Trophoblast cell (in vitro differentiated cells and primary cell): ENCODE data around the gene PKD1.

Experiments used
- DNase-seq, 2 donors: peaks; one replicate each; pipeline ENCODE4 v3.0.0-alpha.2; 2016
- H2AFZ ChIP-seq: 2 replicates; pipeline ENCODE4 v1.6.1; 2013; ENCODE audit warnings: low read length, moderate library complexity, mild to moderate bottlenecking; ENCODE audit not compliant: insufficient read depth, poor library complexity
- H2AK5ac ChIP-seq: 2 replicates; pipeline ENCODE4 v1.6.1; 2013; ENCODE audit warnings: mild to moderate bottlenecking, low read length
- H2BK120ac ChIP-seq: 2 replicates; pipeline ENCODE4 v1.6.1; 2013; ENCODE audit warnings: low read length, mild to moderate bottlenecking, moderate library complexity; ENCODE audit not compliant: insufficient read depth, poor library complexity
- H2BK12ac ChIP-seq: 2 replicates; pipeline ENCODE4 v1.6.1; 2013; ENCODE audit warnings: mild to moderate bottlenecking, low read length, moderate library complexity
- H2BK5ac ChIP-seq: 2 replicates; pipeline ENCODE4 v1.6.1; 2013; ENCODE audit warnings: low read length, low read depth, moderate library complexity, mild to moderate bottlenecking; ENCODE audit not compliant: poor library complexity
- H3K14ac ChIP-seq: 2 replicates; pipeline ENCODE4 v1.6.1; 2013; ENCODE audit warnings: mild to moderate bottlenecking, low read length
- H3K18ac ChIP-seq: 2 replicates; pipeline ENCODE4 v1.6.1; 2013; ENCODE audit warnings: mild to moderate bottlenecking, low read length
- H3K23ac ChIP-seq: 2 replicates; pipeline ENCODE4 v1.6.1; 2013; ENCODE audit warnings: low read length
- H3K27ac ChIP-seq: 2 replicates; pipeline ENCODE4 v1.5.1; 2013; ENCODE audit warnings: low read depth, mild to moderate bottlenecking, inconsistent platforms, low read length, moderate library complexity
- H3K27me3 ChIP-seq: 2 replicates; pipeline ENCODE4 v1.6.1; 2013; ENCODE audit warnings: inconsistent platforms, mild to moderate bottlenecking, low read length, moderate library complexity; ENCODE audit not compliant: insufficient read depth
- H3K36me3 ChIP-seq, 2 experiments: 1 replicate in 1 of 2; 2 replicates in 1 of 2; pipeline ENCODE4 v1.6.1; 2013; ENCODE audit warnings: low read length in 2 of 2, mild to moderate bottlenecking in 2 of 2, moderate library complexity in 1 of 2; ENCODE audit not compliant: insufficient read depth in 2 of 2, control insufficient read depth in 1 of 2
- H3K4ac ChIP-seq: 2 replicates; pipeline ENCODE4 v1.6.1; 2013; ENCODE audit warnings: low read depth, mild to moderate bottlenecking, low read length, moderate library complexity
- H3K4me1 ChIP-seq, 2 experiments: 1 replicate in 1 of 2; 2 replicates in 1 of 2; pipeline ENCODE4 v1.6.1; 2013; ENCODE audit warnings: low read length in 2 of 2, mild to moderate bottlenecking in 2 of 2, moderate library complexity in 1 of 2; ENCODE audit not compliant: insufficient read depth in 2 of 2, control insufficient read depth in 1 of 2
- H3K4me2 ChIP-seq: 2 replicates; pipeline ENCODE4 v1.6.1; 2013; ENCODE audit warnings: inconsistent platforms, mild to moderate bottlenecking, low read length, moderate library complexity
- H3K4me3 ChIP-seq: 2 replicates; pipeline ENCODE4 v1.5.1; 2013; ENCODE audit warnings: mild to moderate bottlenecking, low read depth, low read length, inconsistent platforms
- H3K79me1 ChIP-seq: one replicate; pipeline ENCODE4 v1.6.1; 2013; ENCODE audit warnings: low read length
- H3K79me2 ChIP-seq: 2 replicates; pipeline ENCODE4 v1.6.1; 2013; ENCODE audit warnings: low read length, mild to moderate bottlenecking; ENCODE audit not compliant: control insufficient read depth, insufficient read depth, poor library complexity
- H3K9ac ChIP-seq: 2 replicates; pipeline ENCODE4 v1.6.1; 2013; ENCODE audit warnings: mild to moderate bottlenecking, low read length
- H3K9me3 ChIP-seq: 2 replicates; pipeline ENCODE4 v1.6.1; 2013; ENCODE audit warnings: low read depth, mild to moderate bottlenecking, control low read depth, inconsistent platforms, low read length; ENCODE audit not compliant: insufficient read depth
- H4K12ac ChIP-seq: 2 replicates; pipeline ENCODE4 v1.6.1; 2013; ENCODE audit warnings: low read depth, mild to moderate bottlenecking, low read length, moderate library complexity
- H4K8ac ChIP-seq: 2 replicates; pipeline ENCODE4 v1.6.1; 2013; ENCODE audit warnings: low read depth, mild to moderate bottlenecking, low read length, moderate library complexity
- H4K91ac ChIP-seq: one replicate; pipeline ENCODE4 v1.6.1; 2013; ENCODE audit warnings: low read depth, mild to moderate bottlenecking, low read length, moderate library complexity
- WGBS: extraction: QIAGEN DNeasy Blood & Tissue Kit; methylation state at CpG from one replicate; pipeline ENCODE4 v1.1.7; 2013; ENCODE audit warnings: missing lambda C conversion rate; ENCODE audit not compliant: insufficient read length, insufficient coverage; ENCODE audit errors: extremely low coverage; 5-methylcytosine and 5-hydroxymethylcytosine counted together

Gene PKD1

GRCh38 chr16:2176047-2176446, 40.3 kb upstream of the PKD1 start:
- Histone ChIP-seq H3K27ac (no peak overlapping the region), H2BK12ac (no peak overlapping the region), H3K18ac (no peak overlapping the region), H3K14ac (no peak overlapping the region), H3K79me1 (no peaks in the 10 kb centered on the region), H4K12ac (no peak overlapping the region), H3K4me1 (no peaks in the 10 kb centered on the region), H3K23ac (no peak overlapping the region), H3K4me3 (no peak overlapping the region), H3K4ac (no peak overlapping the region), H3K9me3 (peaks cover 8% of the 10 kb centered on the region), H2BK5ac (no peak overlapping the region), H4K91ac (no peak overlapping the region), H3K9ac (no peak overlapping the region), H3K79me2 (no peaks in the 10 kb centered on the region), H3K27me3 (no peaks in the 10 kb centered on the region), H2BK120ac (no peak overlapping the region), H4K8ac (no peak overlapping the region), H2AFZ (no peak overlapping the region), H3K4me2 (no peak overlapping the region), H2AK5ac (no peak overlapping the region), H3K36me3 (peaks cover 60 to 65% of the 10 kb centered on the region in 2 experiments)
- WGBS: no CpG with 5 or more reads among the region's 23 CpGs
- DNase-seq: no peak

GRCh38 chr16:2175454-2175853, 39.8 kb upstream of the PKD1 start:
- H3K36me3 ChIP-seq: peaks cover 66 to 71% of the 10 kb centered on the region in 2 experiments
- H3K18ac ChIP-seq: no peak overlapping the region
- no peak overlapping the region for H4K12ac ChIP-seq
- H3K4me1 ChIP-seq: no peaks in the 10 kb centered on the region
- peaks cover 8% of the 10 kb centered on the region for H3K9me3 ChIP-seq
- H4K91ac ChIP-seq: no peak overlapping the region
- no peak overlapping the region for H4K8ac ChIP-seq
- H3K23ac ChIP-seq: no peak overlapping the region
- no peak overlapping the region for H3K27ac ChIP-seq
- DNase-seq: no peak
- H3K79me1 ChIP-seq: no peaks in the 10 kb centered on the region
- no peak overlapping the region for H2BK5ac ChIP-seq
- no peak overlapping the region for H3K14ac ChIP-seq
- H3K4ac ChIP-seq: no peak overlapping the region
- no peaks in the 10 kb centered on the region for H3K27me3 ChIP-seq
- H3K9ac ChIP-seq: no peak overlapping the region
- H2BK120ac ChIP-seq: no peak overlapping the region
- no peaks in the 10 kb centered on the region for H3K79me2 ChIP-seq
- no peak overlapping the region for H2AFZ ChIP-seq
- no peak overlapping the region for H2AK5ac ChIP-seq
- H3K4me3 ChIP-seq: no peak overlapping the region
- no peak overlapping the region for H2BK12ac ChIP-seq
- WGBS: no CpG with 5 or more reads among the region's 10 CpGs
- H3K4me2 ChIP-seq: no peak overlapping the region

- Histone ChIP-seq H3K27ac (no peak overlapping the region), H3K23ac (no peak overlapping the region), H3K9me3 (peaks cover 8% of the 10 kb centered on the region), H4K91ac (no peak overlapping the region), H2BK12ac (no peak overlapping the region), H2AFZ (no peak overlapping the region), H3K79me2 (no peaks in the 10 kb centered on the region), H3K79me1 (no peaks in the 10 kb centered on the region), H3K14ac (no peak overlapping the region), H3K18ac (no peak overlapping the region), H3K4me2 (no peak overlapping the region), H3K9ac (no peak overlapping the region), H3K27me3 (no peaks in the 10 kb centered on the region), H3K36me3 (peaks cover 75 to 80% of the 10 kb centered on the region in 2 experiments), H4K12ac (no peak overlapping the region), H3K4me1 (no peaks in the 10 kb centered on the region), H2AK5ac (no peak overlapping the region), H3K4me3 (no peak overlapping the region), H3K4ac (no peak overlapping the region), H4K8ac (no peak overlapping the region), H2BK5ac (no peak overlapping the region), H2BK120ac (no peak overlapping the region)
- WGBS: no CpG with 5 or more reads among the region's 21 CpGs
- peak in 1 of 2 donors; percentile 18 for DNase-seq
These were observed 38.9 kb upstream of the PKD1 start for GRCh38 chr16:2174396-2175131.

GRCh38 chr16:2173916-2174315, 38.2 kb upstream of the PKD1 start:
- Histone ChIP-seq H2AK5ac (no peak overlapping the region), H3K4me1 (no peaks in the 10 kb centered on the region), H3K18ac (no peak overlapping the region), H3K79me1 (no peaks in the 10 kb centered on the region), H2BK12ac (no peak overlapping the region), H3K9ac (no peak overlapping the region), H2AFZ (no peak overlapping the region), H4K12ac (no peak overlapping the region), H4K8ac (no peak overlapping the region), H3K14ac (no peak overlapping the region), H3K27me3 (no peaks in the 10 kb centered on the region), H3K36me3 (peaks cover 81% of the 10 kb centered on the region in 2 experiments), H3K4me3 (no peak overlapping the region), H3K79me2 (no peaks in the 10 kb centered on the region), H3K9me3 (peaks cover 8% of the 10 kb centered on the region), H3K4ac (no peak overlapping the region), H3K23ac (no peak overlapping the region), H3K27ac (no peak overlapping the region), H2BK5ac (no peak overlapping the region), H2BK120ac (no peak overlapping the region), H4K91ac (no peak overlapping the region), H3K4me2 (no peak overlapping the region)
- DNase-seq: no peak
- no CpG with 5 or more reads among the region's 4 CpGs for WGBS
